GM18909 (cell line): ENCODE data around the gene TXK.

Experiments
- ATAC-seq: cut with Tn5 transposase; IDR thresholded peaks from one replicate; pipeline ENCODE4 v1.9.1; 2021; ENCODE audit warnings: mild to moderate bottlenecking; ENCODE audit not compliant: unreplicated experiment, poor library complexity

TXK gene

DNA sequence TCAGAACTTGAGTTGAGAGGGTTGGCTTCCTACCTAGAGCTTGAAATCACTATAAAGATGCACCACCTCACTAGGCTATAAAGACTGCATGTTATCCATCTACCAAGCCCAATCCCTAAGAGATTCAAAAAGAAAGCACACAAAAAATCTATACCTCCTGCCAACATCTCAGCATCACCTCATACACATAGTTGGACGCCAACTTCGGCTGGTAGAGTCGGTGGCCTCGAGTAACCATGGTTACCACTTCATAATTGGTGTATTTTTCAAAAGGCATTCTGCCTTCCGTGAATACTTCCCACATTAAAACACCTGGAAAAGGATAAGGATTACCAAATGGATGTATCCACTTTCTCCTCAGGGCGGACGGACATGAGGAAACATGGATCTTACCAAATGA is 4.5 kb upstream of the TXK start:
- no peak for ATAC-seq

DNA sequence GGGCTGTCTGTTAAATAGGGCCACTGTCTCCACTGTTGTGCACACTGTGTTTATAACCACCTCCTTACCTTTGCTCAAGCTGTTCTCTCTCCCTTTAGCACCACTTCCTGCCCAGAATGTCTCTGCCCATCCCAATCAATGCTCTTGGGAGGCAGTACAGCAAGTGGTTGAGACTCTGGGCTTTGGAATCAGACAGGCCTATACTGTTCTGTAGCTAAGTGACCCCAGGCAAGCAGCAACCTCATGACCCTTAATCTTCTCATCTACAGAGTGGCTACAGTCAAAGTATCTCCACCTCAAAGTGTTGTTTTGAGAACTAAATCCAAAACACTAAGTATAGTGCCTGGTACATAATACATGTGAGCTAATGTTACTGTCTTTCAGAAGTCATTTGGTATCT is 3.8 kb upstream of the TXK start:
- ATAC-seq = no peak

DNA sequence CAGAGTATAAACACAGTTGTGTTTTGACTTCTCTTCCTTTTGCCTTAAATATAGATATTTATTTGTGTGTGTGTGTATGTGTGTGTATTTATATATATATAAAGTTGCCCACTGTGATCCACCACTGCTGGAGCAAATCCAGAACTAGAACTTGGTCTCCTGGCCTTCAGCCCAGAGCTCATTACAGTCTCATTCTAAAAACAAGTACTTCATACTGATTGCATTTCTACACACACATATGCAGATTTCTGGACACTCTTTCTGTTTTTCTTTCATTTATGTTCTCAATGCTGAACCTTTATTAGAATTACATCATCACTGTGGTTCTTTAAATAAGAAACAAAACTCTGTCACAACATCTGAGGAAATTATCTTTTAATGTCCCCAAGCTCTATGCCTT is 381 bp downstream of the TXK start:
- no peak for ATAC-seq

DNA sequence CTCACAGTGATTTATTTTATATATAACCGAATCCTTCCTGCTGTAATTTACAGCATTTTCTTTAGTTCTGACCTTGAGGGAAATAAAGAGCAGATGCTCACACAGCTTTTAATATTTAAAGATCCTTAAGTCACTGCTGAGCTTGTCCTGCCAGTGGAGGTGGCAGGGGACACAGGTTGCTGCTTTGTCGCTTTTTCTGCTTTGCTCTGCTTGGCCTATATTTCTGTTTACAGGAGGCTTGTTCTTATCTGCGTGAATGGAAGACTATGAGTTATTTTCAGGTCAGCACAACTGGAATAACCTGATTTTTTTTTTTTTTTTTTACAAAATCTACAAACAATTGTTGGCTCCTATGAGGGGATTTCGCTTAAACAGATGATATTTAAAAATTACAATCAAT is 2.3 kb downstream of the TXK start:
- no peak for ATAC-seq

DNA sequence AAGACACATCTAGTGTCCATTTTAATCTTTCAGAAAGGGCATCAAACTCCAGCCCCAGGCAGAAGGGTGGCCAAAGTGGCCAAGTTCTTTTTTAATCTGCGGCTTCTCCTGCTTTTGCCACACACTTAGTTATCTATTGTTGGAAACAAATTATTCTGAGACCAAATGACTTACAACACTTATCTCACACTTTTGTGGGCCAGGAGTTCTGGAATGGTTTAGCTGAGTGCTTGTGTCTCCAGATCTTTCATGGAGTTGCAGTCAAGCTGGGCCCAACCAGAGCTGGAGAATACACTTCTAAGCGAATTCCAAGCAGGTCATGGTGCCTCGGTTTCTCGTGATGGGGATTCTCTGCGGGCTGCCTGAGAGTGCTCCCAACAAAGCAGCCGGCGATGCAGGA is 4.0 kb downstream of the TXK start:
- ATAC-seq = no peak

DNA sequence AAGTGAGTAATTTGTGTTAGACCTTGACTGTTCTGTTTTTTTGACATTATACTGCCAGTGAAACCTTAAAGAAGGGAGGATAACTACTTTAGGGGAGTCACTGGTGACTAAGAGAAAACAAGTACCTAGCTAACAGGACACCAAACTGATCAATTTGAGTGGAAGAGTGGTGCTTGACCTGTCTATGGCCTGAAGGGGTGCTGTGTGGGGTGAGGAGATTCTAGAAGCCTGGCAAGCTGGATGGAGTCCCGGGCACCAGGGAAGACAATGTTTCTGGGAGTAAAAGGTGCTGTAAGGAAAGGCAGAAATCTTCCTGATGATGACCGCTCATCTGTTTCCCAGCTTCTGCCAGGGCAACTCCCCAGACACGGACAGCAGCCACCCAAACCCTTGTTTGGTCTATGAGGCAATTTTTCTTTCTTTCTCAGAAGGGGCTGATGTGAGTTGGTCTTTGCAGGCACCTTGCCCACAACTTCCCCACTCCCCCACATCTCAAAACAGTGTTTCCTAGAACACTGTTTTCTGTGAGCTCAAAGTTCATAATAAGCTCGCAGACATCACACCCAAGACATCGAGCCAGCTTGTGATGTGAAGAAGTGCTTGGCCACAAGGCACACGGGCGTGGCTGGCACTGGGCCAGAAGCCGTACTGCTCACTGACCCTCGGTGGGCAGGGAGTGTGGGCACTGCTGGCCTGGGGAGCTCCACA is 4.6 kb downstream of the TXK start:
- no peak for ATAC-seq

DNA sequence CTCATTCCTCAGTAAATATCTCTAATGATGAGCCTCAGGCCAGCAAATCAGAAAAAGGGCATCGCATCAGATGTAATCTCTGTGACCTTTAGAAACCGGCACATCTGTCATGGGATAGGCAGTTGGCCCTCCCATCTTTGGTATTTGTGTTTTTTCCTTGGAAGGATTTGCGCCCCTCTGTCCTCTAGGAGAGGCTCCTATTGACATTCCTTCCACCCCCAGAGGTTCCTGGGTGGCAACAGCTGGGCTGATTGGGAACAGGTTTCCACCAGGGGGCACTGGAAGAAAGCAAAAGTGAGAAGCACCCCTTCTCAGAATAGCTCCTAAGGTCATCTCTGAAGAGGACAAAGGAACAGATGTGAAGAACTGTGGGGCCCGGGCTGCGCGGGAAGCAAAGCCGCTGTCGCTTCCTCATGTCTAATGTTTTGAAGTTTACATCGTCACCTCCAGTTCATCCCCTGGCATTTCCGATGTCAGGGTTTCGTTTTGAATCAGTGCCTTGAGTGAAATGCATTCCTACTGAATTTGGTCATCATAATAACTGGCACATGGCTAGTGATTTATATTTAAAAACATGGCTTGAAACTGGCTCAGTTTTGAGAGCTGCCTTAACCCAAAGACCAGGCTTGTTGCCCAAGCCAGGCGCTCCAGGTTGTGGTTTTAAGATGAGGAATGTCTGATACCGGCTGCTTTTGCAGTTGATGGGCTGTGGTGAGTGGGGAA is 6.2 kb downstream of the TXK start:
- ATAC-seq = peak; percentile 89

DNA sequence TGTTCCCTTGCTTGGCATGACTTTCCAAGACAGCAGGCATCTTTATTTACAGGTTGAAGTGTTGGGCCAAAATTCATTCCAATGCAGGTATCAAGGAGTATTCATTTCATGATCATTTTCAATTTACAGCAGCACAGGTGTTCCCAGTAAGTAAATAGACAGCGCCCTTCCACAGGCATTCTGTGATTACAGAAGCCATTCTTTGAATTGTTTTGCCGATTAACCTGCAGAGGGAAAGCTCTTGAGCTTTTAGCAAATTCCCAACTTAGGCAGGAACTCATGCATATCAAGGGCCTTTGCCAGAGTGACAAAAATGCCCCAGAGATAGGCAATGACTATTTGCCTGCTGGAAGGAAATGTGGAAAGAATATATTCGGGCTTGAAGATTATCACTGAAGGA is 6.8 kb downstream of the TXK start:
- no peak for ATAC-seq

DNA sequence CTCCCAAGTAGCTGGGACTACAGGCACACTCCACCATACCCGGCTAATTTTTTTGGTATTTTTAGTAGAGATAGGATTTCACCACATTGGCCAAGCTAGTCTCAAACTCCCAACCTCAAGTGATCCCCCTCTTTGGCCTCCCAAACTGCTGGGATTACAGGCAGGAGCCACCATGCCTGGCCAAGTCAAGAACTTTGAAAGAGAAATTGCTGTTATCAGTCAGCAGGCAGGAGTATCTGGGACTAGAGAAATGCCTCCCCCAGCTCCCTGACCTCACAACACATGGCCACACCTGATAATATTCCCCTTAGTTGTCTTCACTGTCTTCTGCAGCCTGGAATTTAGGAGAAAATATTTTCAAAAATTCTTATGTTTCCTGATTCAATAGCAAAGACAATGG is 7.4 kb downstream of the TXK start:
- ATAC-seq = no peak

DNA sequence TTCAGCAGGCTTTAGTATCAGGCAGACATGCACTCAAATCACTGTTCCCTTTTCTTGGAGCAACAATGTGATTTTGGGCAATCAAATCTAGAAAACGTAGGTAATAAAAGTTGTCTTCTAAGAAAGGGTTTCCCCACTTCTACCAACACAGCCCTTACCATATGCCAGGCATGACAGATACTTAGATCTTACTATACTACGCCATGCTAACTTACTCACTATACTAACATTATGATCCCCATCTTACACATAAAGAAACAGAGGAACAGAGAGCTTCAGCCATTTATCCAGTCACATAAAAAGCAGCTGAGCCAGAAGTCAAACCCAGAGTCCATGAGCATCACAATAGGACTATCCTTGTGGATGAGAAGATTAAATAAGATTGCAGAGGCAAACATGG is 9.2 kb downstream of the TXK start:
- ATAC-seq = no peak

DNA sequence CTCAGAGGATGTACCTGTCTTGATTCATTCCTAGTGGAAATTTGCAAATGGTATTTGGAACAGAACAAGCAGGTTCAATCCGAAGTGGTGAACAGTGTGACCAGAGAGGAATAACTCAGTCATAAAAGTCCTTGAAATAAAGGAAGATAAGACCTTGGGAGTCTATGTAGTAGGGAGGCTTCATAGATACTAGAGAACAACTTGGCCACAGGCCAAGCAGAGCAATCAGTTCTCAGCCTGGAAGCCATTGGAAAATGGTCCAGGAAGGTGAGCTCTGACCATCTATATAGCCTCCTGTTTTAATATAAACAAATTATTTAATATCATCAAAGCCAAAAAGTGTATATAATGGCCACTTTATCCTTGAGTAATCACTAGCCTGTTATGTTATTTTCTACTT is 11.3 kb downstream of the TXK start:
- no peak for ATAC-seq

DNA sequence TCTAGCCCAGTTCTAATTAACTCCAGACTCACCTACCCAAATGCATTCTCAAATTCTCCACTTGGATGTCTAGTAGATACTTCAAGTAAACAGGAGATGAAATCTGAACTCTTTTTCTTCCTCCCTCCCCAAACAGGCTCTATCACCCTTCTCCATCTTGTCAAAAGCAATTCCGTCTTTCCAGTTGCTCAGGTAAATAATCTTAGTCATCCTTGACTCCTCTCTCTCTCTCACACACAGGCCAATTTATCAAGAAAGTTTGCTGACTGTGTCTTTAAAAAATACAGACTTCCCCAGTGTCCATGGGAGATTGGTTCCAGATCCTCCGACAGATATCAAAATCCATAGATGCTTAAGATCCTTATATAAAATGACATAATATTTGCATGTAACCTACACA is 12.9 kb downstream of the TXK start:
- no peak for ATAC-seq

DNA sequence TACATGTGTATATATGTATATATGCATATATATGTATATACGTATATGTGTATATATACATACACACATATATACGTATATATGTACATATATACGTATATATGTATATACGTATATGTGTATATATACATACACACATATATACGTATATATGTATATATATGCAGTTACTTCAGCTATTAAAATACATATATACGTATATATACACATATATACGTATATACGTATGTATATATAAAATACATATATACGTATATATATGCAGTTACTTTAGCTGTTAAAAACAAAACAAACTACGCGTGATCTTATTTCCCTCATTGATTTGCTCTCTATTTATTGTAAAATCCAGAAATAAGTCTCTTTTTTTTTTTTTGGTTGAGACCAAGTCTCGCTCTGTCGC is 13.9 kb downstream of the TXK start:
- ATAC-seq = no peak

DNA sequence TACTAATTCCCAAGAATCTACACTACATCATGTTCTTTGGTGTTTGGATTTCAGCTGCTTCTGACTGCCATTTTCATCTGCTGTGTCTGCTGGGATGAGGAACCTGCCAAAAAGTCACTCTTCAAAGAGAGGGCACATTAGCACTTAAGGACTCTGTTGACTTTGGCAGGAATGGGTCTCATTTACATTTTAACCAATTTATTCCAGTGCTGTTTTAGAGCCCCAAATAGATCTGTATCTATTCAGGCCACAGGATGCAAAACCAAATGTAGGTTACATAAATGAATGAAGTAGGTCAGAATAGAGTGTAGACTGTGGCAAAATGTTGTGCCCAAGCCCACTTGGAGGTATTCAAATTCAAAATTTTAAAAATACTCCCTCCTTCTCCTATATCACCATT is 14.4 kb downstream of the TXK start:
- no peak for ATAC-seq

DNA sequence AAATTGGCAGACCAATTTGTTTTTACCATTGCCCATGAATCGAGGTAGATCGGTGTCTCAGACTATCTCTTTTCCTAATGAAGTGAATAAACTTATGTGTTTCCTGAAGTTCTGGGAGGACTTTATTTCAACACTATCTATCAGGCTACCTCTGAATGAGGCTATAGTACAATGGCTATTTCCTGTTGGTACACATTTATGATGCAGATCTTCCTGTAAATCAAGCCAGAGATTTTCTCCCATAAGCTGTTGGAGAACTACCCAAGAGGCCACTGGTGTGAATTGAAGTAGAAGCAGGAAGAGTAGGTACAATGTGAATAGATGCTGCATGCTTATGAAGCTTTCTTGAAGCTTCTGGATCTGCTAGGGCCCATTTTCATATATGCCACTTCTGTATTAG is 16.0 kb downstream of the TXK start:
- no peak for ATAC-seq

DNA sequence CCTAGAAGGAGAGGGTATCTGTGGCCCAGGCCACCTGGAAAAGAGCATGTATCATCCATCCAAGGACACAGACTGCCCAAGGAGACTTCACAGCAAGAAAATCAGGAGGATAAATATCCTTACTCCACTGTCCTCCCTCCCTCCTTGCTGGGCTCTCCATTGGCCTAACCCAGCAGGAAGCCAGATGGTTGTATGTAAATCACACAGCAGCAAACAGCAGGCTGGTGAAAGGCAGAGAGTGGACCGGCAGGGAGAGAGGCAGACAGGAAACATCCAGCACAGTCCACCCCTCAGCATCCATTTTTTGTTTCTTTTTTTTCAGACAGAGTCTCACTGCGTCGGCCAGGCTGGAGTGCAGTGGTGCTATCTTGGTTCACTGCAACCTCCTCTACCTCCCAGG is 17.5 kb downstream of the TXK start:
- ATAC-seq = no peak

DNA sequence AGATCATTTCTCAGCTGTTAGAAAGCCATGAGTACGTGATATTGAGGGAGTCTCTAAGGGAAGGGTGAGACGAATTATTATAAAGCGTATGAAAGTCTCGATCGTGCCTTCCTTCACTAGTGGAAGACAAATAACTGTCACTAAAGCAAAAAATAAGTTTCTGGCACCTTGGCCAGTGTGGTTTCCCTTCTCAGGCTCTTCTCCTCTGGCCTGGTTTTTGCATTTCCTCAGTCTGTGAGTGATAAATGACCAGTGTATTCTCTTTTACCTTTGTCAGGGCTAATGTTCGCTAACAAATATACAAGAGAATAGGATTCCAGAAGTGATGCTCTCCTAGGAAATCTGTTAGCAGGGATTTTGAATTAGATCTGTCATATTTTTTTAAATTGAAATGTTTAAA is 19.6 kb downstream of the TXK start:
- no peak for ATAC-seq

DNA sequence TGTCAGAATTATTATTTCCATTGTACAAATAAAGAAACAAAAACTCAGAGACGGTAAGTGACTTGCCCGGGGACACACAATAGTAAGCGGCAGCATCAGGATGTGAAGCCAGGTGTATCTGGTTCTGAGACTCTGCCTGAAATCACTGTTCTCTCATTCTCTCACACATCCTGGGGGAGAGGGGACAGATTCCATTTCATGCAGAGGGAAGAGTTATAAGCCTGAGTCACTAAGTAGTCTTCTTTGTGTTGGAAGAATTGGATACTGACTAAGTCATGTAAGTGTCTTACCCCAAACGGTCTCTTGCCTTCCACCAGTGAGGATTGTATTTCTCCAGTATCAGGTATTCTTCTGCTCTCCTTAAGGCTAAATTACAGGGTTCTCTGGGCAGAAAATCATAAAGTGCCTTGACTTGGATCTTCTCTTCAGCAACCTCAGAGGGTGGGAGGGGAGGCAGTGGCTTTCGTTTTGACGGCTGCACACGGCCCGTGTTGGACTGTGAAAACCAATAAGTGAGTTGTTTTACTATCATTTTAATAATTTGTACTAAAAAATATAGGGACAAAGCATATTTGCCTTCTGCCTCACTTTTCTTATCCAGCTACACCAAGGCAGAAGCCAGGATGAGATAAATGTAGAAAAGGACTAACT is 21.9 kb downstream of the TXK start:
- no peak for ATAC-seq

DNA sequence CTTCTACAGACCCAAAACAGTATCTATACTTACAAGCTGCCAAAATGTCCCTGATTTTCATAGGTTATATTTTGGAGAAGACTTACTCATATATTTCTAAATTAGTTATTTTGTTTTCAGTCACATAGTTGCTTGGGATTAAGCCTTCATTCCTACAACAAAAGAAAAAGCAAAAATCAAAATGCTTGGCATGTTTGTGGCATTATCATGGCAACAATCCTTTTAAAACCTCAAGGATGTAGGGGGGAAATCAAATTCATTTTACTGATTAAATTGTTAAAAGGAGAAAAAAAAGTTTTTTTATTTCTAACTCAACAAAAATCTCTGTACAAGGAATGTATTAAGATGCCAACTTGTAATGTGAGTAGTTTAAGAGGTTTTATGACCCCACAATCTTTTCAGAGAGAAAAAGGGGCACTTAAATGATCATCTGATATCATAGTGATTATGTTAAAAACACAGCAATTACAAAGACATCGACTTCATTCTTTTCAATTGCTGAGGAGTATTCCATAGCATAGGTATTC is 23.5 kb downstream of the TXK start:
- ATAC-seq = no peak

DNA sequence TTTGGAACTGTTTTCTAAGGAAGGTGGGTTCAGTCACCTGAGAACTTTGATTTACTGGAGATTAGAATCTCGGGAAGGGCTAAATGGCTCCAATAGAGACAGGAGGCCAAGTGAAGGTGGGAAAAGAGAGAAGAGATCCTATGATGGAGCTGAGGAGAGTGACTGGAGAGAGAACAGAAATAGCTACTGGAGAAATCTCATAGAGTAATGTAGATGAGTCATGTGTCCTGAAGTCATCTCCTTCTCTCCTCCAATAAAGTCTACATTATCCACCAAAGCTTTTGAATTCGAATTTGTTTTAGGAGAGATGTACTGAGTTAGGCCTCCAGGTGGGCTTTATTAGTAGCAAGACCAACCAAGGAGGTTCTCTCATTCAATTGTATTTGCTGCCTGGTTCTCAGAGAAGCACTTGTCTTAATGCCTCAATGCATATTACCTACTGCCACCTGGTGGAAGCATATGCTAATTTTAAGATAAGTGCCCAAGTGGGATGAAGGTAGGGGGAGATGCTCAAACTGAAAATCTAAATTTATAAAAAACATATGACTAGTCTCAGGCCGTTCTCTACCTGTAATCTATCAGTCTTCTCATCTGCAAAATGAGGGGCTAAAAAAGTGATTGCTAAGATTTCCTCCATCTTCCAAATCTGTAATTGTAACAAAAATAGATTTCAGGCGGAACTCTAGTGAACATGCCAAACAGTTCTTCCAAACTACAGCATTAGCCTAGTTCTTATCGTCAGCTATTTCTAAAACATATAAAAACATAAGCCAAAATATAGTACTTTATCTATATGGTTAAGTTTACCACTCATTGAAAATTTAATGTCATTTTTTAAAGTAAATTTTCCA is 24.4 kb downstream of the TXK start:
- ATAC-seq = peak; percentile 73
